Stimulated activated CD8-positive, alpha-beta memory T cell treated with anti-CD3 and anti-CD28 coated beads, Interleukin-7, amount 100 ng/mL, for 48 hours (primary cell): ENCODE data around the gene GALNT17.
"Not testable (repeated sequence)": the region's sequence is repeated elsewhere in the genome, so short reads cannot be mapped to it uniquely, and the experiment has no call there.

ENCODE experiments used
- DNase-seq, 2 donors: peaks; one replicate each; pipeline ENCODE4 v3.0.0-alpha.2; 2020; ENCODE audit warnings: low read depth in 1 of 2; ENCODE audit errors: extremely low read depth in 1 of 2

The GALNT17 gene

GRCh38 chr7:71157757-71158156 lies 25.8 kb downstream of the GALNT17 start:
- DNase-seq = no peak

DNA sequence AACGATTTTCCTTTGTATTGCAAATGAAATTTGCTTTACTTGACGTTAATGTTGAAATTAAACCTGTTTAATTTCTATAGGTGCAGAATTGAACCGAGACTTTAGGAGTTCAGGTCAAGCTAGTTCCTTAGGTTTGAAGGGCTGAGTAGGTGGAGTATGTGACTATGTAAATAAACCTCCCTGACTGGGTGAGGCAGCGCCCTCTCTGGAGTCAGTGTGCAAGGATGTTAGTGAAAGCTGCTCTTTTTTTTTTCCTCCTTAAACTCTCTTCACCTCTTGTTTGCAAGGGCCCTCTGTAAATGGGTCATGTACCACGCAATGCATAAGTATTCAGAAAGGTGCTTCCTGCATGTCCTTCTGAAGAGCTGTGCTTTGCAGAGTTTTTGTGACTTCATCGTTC lies 33.8 kb downstream of the GALNT17 start:
- DNase-seq = no peak

DNA sequence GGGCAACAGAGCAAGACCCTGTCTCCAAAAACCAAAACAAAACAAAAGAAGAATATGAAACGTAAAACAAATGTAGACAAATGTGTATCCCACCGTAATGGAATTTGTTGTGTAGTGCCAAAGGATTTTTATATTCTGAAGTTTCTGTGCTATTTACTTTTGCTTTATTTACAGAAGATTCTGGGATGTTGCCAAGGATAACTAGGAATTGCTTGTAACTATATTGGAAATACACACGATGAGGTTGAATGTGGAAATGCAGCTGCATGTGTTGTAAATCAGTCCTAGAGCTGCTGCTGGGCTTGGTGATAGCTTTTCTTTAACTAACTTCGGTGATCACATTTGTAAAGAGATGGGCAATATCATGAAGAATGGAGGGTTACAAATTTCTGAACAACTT lies 39.5 kb downstream of the GALNT17 start:
- no peak for DNase-seq

DNA sequence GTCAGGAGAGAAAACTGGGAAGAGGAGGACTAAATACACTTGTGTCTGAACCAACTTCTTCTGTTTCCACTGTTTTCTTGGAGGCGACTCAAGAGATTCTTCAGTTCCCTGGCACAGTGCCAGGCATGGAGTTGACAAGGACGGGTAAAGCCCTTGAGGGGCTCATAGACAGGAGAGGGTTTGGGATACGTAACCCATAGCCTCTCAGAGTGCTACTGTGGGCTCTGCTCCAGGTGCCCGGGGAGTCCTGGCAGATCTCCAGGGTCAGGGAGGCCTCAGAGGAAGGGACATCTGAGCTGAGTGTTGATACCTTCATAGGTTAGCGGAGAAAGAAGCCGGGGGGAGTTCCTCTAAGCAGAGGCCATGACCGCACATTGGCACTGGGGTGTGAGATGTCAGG lies 42.0 kb downstream of the GALNT17 start:
- no peak for DNase-seq

DNA sequence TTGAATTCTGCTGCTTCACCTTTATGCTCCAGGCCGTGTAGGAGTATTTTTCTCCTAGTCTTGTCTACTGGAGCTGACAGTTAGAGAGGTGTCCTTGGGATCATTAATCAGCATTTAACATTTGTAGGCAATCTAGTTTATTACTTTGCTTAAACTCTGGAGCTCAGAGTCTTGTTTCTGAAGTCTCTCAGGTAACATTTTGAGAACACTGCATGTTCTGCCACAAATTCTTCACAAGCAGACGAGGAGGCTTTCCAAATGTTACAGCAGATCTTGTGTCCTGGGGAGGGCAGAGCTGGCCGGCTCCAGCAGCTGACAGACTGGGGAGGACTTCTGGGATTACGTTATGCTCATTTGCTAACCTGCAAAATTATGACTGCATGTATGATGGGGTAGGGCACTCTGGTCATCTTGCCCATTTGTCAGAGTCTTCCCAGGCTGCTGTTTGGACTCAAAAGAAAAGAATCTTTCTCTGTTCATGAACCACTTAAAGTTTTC lies 50.5 kb downstream of the GALNT17 start:
- no peak for DNase-seq

DNA sequence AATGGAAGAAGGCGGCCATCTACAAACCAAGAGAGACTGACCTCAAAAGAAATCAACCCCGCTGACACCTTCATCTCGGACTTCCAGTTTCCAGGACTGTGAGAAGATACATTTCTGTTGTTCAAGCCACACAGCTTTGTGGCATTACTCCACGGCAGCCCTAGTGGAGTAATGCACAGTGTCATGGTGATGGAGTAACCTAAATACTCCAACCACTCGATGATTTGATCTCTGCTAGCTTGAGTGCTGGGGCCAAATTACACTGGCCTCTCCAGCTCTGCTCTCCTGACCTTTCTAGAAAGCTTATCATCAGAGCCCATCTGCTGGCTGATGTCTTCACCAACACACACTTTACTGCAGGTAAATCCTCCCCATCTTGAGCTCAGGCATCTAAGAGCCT lies 52.2 kb downstream of the GALNT17 start:
- DNase-seq = no peak

- DNase-seq = no peak
These were observed 52.7 kb downstream of the GALNT17 start for GRCh38 chr7:71184609-71185008.

GRCh38 chr7:71186535-71187057 lies 54.7 kb downstream of the GALNT17 start:
- DNase-seq = no peak

DNA sequence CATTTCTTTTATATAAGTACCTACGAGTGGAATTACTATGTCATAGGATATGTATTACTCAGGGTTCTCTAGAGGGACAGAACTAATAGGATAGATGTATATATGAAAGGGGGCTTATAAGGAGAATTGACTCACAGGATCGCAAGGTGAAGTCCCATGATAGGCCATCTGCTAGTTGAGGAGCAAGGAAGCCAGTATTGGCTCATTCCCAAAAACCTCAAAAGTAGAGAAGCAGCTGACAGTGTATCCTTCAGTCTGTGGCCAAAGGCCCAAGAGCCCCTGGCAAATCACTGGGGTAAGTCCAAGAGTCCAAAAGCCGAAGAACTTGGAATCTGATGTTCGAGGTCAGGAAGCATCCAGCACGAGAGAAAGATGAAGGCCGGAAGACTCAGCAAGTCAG lies 59.8 kb downstream of the GALNT17 start:
- DNase-seq = no peak

GRCh38 chr7:71193099-71193810 lies 61.3 kb downstream of the GALNT17 start:
- DNase-seq = no peak

GRCh38 chr7:71198391-71198790 lies 66.4 kb downstream of the GALNT17 start:
- DNase-seq = no peak

DNA sequence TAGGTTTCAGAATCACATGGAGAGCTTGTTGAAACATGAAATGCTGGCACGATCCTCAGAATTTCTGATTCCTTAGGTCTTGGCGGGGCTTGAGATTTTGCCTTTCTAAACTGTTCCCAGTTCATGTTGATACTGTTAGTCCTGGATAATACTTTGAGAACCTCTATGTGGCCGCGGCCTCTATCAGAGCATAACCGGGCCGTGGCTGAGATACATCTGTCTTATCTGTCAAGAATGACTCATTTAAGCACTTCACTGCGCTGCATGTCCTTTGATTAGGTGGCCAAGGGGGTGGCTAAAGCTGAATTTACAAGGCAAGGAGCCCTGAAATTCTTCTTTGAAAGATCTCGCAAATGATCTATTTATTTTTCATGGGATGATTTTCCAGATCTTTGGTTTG lies 66.9 kb downstream of the GALNT17 start:
- no peak for DNase-seq

DNA sequence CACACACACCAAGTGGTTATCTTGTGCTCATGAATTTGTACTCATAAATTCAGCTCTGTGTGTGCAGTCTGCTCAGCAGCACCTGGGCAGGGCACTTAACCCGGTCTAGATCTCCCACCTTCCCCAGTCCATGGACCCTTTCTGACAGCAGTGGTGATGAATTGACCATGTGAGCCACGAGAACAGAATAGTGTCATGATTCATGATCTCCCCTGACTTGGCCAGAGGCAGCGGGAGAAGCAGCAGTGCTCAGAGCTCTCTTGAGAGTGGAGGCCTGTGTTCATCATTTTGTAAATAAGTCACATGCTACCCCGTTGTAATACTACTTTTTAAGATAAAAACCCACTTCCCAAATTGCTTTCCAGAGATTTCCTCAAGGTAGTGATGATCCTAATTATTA lies 74.2 kb downstream of the GALNT17 start:
- no peak for DNase-seq

DNA sequence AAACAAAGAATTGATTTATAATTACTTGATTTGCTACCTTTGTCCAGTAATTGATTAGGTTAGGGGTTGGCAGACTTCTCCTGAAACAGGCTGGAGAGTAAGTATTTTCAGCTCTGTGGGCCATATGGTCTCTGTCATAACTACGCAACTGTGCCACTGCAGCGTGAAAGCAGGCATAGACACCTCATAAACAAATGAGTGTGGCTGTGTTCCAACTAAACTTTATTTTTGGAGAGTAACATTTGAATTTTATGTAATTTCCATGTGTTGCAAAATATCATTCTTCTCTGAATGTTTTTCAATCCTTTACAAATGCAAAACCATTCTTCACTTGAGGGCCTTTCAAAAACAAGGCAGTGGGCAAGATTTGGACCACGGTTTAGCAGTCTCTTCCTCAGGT lies 76.9 kb downstream of the GALNT17 start:
- no peak for DNase-seq

GRCh38 chr7:71209484-71209883 lies 77.5 kb downstream of the GALNT17 start:
- not testable (repeated sequence) for DNase-seq

GRCh38 chr7:71210220-71210619 lies 78.3 kb downstream of the GALNT17 start:
- no peak for DNase-seq

GRCh38 chr7:71212433-71212832 lies 80.5 kb downstream of the GALNT17 start:
- not testable (repeated sequence) for DNase-seq

- no peak for DNase-seq
These were observed 84.3 kb downstream of the GALNT17 start for GRCh38 chr7:71216211-71216610.

DNA sequence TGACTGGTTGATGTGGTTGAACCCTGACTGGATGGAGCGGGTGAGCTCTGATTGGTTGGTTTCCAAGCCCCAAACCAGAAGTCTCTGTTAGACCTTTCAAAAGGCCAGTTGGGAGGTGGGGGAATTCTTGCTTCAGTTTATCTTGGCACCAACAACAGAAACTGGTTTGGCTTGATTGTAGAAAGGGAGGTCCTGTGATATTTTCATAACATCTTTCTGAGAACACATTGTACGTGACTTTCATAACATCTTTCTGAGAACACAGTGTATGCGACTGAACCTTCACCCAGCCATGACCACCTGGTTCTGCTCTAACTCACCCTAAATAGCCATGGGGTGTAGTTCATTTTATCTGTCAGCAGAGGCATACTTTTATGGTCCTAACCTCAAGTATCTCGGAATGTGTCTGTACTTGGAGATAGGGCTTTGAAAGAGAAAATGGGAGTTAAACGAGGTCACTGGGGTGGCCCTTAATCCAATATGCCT lies 88.3 kb downstream of the GALNT17 start:
- DNase-seq = no peak

GRCh38 chr7:71221049-71221448 lies 89.1 kb downstream of the GALNT17 start:
- no peak for DNase-seq

GRCh38 chr7:71221549-71221948 lies 89.6 kb downstream of the GALNT17 start:
- DNase-seq = no peak

DNA sequence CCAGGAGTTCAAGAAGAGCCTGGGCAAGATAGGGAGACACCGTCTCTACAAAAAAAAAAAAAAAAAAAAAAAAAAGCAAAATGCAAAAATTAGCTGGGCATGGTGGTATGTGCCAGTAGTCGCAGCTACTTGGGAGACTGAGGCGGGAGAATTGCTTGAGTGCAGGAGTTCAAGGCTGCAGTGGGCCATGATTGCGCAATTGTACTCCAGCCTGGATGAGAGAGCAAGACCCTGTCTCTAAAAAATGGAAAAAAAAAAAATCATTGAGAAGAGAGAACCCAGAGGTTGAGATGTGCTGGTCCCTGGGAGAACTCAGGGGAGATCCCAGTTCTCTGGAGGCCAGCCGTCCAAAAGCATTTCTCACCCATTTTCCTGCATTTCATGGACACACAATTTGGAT lies 95.2 kb downstream of the GALNT17 start:
- no peak for DNase-seq

- no peak for DNase-seq
These were observed 97.2 kb downstream of the GALNT17 start for GRCh38 chr7:71229148-71229547.
